GM12875 (cell line): ENCODE measurements around the gene PIK3C2G.

Experiments
- H3K4me3 ChIP-seq: one replicate; pipeline ENCODE4 v1.5.1; 2011; ENCODE audit warnings: low read depth, low read length, control low read depth
- TF ChIP-seq, protein P1 (sequence below): IDR thresholded peaks from 2 replicates; pipeline ENCODE4 v1.5.1; 2011; ENCODE audit warnings: low read depth, mild to moderate bottlenecking, control low read depth, inconsistent platforms, low read length, moderate library complexity, borderline replicate concordance; ENCODE audit not compliant: insufficient read depth

PIK3C2G gene

DNA sequence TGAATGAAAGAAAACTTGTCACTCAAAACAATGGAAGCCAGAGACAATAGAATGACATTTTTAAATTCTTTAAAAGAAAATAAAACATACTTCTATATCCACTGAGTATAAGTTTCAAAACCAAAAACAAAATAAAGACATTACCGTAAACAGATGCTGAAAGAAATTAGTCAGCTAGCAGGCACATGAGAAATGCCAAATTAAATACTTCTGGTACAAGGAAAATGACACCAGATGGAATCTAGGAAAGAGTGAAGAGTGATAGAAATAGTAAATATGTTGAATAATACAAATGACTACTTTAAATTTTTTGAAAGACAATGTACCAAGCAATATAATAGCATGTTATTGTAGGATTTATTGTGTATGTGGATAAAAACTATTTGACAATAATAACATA lies 23.8 kb downstream of the PIK3C2G start:
- no peak overlapping the region for H3K4me3 ChIP-seq
- TF ChIP-seq, protein P1, sequence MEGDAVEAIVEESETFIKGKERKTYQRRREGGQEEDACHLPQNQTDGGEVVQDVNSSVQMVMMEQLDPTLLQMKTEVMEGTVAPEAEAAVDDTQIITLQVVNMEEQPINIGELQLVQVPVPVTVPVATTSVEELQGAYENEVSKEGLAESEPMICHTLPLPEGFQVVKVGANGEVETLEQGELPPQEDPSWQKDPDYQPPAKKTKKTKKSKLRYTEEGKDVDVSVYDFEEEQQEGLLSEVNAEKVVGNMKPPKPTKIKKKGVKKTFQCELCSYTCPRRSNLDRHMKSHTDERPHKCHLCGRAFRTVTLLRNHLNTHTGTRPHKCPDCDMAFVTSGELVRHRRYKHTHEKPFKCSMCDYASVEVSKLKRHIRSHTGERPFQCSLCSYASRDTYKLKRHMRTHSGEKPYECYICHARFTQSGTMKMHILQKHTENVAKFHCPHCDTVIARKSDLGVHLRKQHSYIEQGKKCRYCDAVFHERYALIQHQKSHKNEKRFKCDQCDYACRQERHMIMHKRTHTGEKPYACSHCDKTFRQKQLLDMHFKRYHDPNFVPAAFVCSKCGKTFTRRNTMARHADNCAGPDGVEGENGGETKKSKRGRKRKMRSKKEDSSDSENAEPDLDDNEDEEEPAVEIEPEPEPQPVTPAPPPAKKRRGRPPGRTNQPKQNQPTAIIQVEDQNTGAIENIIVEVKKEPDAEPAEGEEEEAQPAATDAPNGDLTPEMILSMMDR = no peak

DNA sequence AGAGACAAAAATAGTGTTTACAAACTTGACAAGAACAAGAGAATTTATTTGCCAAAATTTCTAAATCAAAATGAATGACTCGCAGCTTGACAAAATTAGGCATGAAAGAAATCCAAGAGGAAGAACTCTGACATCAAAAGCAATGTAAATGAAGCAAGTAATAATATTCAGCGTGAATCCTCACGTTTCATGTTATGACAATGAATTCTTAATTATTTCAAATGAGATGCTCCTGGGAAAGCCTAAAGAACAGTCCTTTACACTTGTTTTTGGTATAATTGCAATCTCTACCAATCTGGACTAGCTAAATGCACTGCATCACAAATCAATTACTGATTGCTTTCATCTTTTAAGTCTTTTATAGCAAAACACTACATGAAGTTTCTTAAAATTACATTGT lies 29.1 kb downstream of the PIK3C2G start:
- TF ChIP-seq, protein P1 = no peak
- no peak overlapping the region for H3K4me3 ChIP-seq

DNA sequence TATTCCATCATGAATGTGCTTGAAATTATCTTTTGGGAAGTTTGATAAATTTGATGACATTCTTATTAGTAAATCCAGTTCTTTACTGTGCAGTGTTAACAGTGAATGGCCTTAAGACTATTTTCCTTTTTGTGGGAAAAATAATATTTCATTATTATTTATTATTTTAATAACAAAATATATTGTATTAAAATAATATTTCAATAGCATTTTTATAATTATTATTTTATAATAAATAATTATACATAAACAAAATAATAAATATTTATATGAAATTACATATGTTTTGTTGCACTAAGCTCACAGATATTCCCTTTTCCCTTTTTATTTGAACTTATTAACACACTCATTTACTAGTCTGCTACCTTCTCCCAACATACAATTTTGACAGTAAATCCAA lies 33.6 kb downstream of the PIK3C2G start:
- H3K4me3 ChIP-seq = no peak overlapping the region
- TF ChIP-seq, protein P1 = no peak

GRCh38 chr12:18296201-18296908 lies 35.0 kb downstream of the PIK3C2G start:
- TF ChIP-seq, protein P1 = no peak
- H3K4me3 ChIP-seq = no peak overlapping the region

GRCh38 chr12:18296909-18297280 lies 35.6 kb downstream of the PIK3C2G start:
- H3K4me3 ChIP-seq = no peak overlapping the region
- TF ChIP-seq, protein P1 = no peak

- no peak overlapping the region for H3K4me3 ChIP-seq
- TF ChIP-seq, protein P1 = no peak
Observed at GRCh38 chr12:18297902-18298301, 36.6 kb downstream of the PIK3C2G start.

- H3K4me3 ChIP-seq = no peak overlapping the region
- TF ChIP-seq, protein P1 = no peak
Observed at GRCh38 chr12:18302809-18303430, 41.6 kb downstream of the PIK3C2G start.
